ENCODE results near the gene CHCHD3. TPM values are rescaled to one million over a fixed set of nuclear protein-coding genes. Genes with fewer than 3 reads are reported as not detected.

CHCHD3 gene
- total RNA-seq, 2 donors from 2014 or later, result 43.4 to 54.8 TPM

- Mint-ChIP-seq H3K27ac (no peak overlapping the region), H3K36me3 (peaks cover 20 to 29% of the 10 kb centered on the region in 2 donors), H3K9me3 (peaks cover 0 to 12% of the 10 kb centered on the region in 2 donors)
- DNase-seq (ENCODE audit: low spot score in 2 of 2), result no peak
- no peak for ATAC-seq
Observed at GRCh38 chr7:132861424-132861823, 220.5 kb downstream of the CHCHD3 start.

GRCh38 chr7:132859199-132859598 is 222.7 kb downstream of the CHCHD3 start:
- DNase-seq (ENCODE audit: low spot score in 2 of 2) (no peak), ATAC-seq (no peak)
- peaks cover 11 to 13% of the 10 kb centered on the region in 2 donors for H3K36me3 Mint-ChIP-seq
- peaks cover 0 to 4% of the 10 kb centered on the region in 2 donors for H3K9me3 Mint-ChIP-seq
- no peak overlapping the region for H3K27ac Mint-ChIP-seq

GRCh38 chr7:132858760-132859159 is 223.1 kb downstream of the CHCHD3 start:
- no peak for ATAC-seq
- Mint-ChIP-seq H3K27ac (no peak overlapping the region), H3K36me3 (peaks cover 6 to 9% of the 10 kb centered on the region in 2 donors), H3K9me3 (no peaks in the 10 kb centered on the region)
- no peak for DNase-seq (ENCODE audit: low spot score in 2 of 2)

GRCh38 chr7:132858251-132858650 is 223.6 kb downstream of the CHCHD3 start:
- H3K36me3 Mint-ChIP-seq, result peaks cover 4 to 7% of the 10 kb centered on the region in 2 donors
- no peak for DNase-seq (ENCODE audit: low spot score in 2 of 2)
- no peak overlapping the region for H3K27ac Mint-ChIP-seq
- no peaks in the 10 kb centered on the region for H3K9me3 Mint-ChIP-seq
- no peak for ATAC-seq

GRCh38 chr7:132857703-132858102 is 224.2 kb downstream of the CHCHD3 start:
- no peaks in the 10 kb centered on the region for H3K9me3 Mint-ChIP-seq
- peaks cover 0 to 2% of the 10 kb centered on the region in 2 donors for H3K36me3 Mint-ChIP-seq
- H3K27ac Mint-ChIP-seq, result no peak overlapping the region
- DNase-seq (ENCODE audit: low spot score in 2 of 2) (no peak), ATAC-seq (no peak)

GRCh38 chr7:132857031-132857430 is 224.9 kb downstream of the CHCHD3 start:
- H3K27ac Mint-ChIP-seq, result no peak overlapping the region
- ATAC-seq (no peak), DNase-seq (ENCODE audit: low spot score in 2 of 2) (no peak)
- no peaks in the 10 kb centered on the region for H3K9me3 Mint-ChIP-seq
- H3K36me3 Mint-ChIP-seq, result peaks cover 0 to 7% of the 10 kb centered on the region in 2 donors

- no peaks in the 10 kb centered on the region for H3K9me3 Mint-ChIP-seq
- DNase-seq (ENCODE audit: low spot score in 2 of 2) (no peak), ATAC-seq (no peak)
- no peak overlapping the region for H3K27ac Mint-ChIP-seq
- H3K36me3 Mint-ChIP-seq, result peaks cover 0 to 8% of the 10 kb centered on the region in 2 donors
Observed at GRCh38 chr7:132856416-132856815, 225.5 kb downstream of the CHCHD3 start.

- ATAC-seq, result no peak
- no peak for DNase-seq (ENCODE audit: low spot score in 2 of 2)
- H3K36me3 Mint-ChIP-seq, result peaks cover 0 to 8% of the 10 kb centered on the region in 2 donors
- no peak overlapping the region for H3K27ac Mint-ChIP-seq
- no peaks in the 10 kb centered on the region for H3K9me3 Mint-ChIP-seq
Observed at GRCh38 chr7:132855901-132856300, 226.0 kb downstream of the CHCHD3 start.

- no peak overlapping the region for H3K27ac Mint-ChIP-seq
- no peak for ATAC-seq
Observed at GRCh38 chr7:132854238-132854637, 227.7 kb downstream of the CHCHD3 start.

GRCh38 chr7:132847376-132847775 is 234.5 kb downstream of the CHCHD3 start:
- peaks cover 0 to 8% of the 10 kb centered on the region in 2 donors for H3K36me3 Mint-ChIP-seq
- DNase-seq (ENCODE audit: low spot score in 2 of 2), result no peak
- no peak overlapping the region for H3K27ac Mint-ChIP-seq
- H3K9me3 Mint-ChIP-seq, result no peaks in the 10 kb centered on the region
- ATAC-seq, result no peak

More at GRCh38 chr7:132854238-132854637, 227.7 kb downstream of the CHCHD3 start:
- DNase-seq (ENCODE audit: low spot score in 2 of 2), result no peak
- H3K36me3 Mint-ChIP-seq, result peaks cover 0 to 8% of the 10 kb centered on the region in 2 donors
- H3K9me3 Mint-ChIP-seq, result no peaks in the 10 kb centered on the region

GRCh38 chr7:132846086-132846485 is 235.8 kb downstream of the CHCHD3 start:
- peaks cover 6 to 12% of the 10 kb centered on the region in 2 donors for H3K36me3 Mint-ChIP-seq
- no peak overlapping the region for H3K27ac Mint-ChIP-seq
- ATAC-seq (no peak), DNase-seq (ENCODE audit: low spot score in 2 of 2) (no peak)
- no peaks in the 10 kb centered on the region for H3K9me3 Mint-ChIP-seq

GRCh38 chr7:132842478-132842877 is 239.4 kb downstream of the CHCHD3 start:
- H3K27ac Mint-ChIP-seq, result no peak overlapping the region
- no peak for DNase-seq (ENCODE audit: low spot score in 2 of 2)
- no peak for ATAC-seq
- peaks cover 8 to 15% of the 10 kb centered on the region in 2 donors for H3K36me3 Mint-ChIP-seq
- no peaks in the 10 kb centered on the region for H3K9me3 Mint-ChIP-seq

GRCh38 chr7:132840199-132840598 is 241.7 kb downstream of the CHCHD3 start:
- DNase-seq (ENCODE audit: low spot score in 2 of 2) (no peak), ATAC-seq (no peak)
- Mint-ChIP-seq H3K36me3 (peaks cover 17 to 31% of the 10 kb centered on the region in 2 donors), H3K9me3 (peaks cover 0 to 7% of the 10 kb centered on the region in 2 donors), H3K27ac (no peak overlapping the region)

GRCh38 chr7:132838313-132838712 is 243.6 kb downstream of the CHCHD3 start:
- ATAC-seq (no peak), DNase-seq (ENCODE audit: low spot score in 2 of 2) (no peak)
- H3K36me3 Mint-ChIP-seq, result peaks cover 17 to 31% of the 10 kb centered on the region in 2 donors
- no peak overlapping the region for H3K27ac Mint-ChIP-seq
- peaks cover 0 to 7% of the 10 kb centered on the region in 2 donors for H3K9me3 Mint-ChIP-seq

- ATAC-seq, result no peak
- H3K9me3 Mint-ChIP-seq, result peaks cover 0 to 7% of the 10 kb centered on the region in 2 donors
- DNase-seq (ENCODE audit: low spot score in 2 of 2), result no peak
- H3K27ac Mint-ChIP-seq, result no peak overlapping the region
- peaks cover 17 to 28% of the 10 kb centered on the region in 2 donors for H3K36me3 Mint-ChIP-seq
Observed at GRCh38 chr7:132837529-132837928, 244.4 kb downstream of the CHCHD3 start.

GRCh38 chr7:132836746-132837145 is 245.1 kb downstream of the CHCHD3 start:
- DNase-seq (ENCODE audit: low spot score in 2 of 2), result no peak
- H3K27ac Mint-ChIP-seq, result no peak overlapping the region
- peaks cover 0 to 7% of the 10 kb centered on the region in 2 donors for H3K9me3 Mint-ChIP-seq
- H3K36me3 Mint-ChIP-seq, result peaks cover 17 to 25% of the 10 kb centered on the region in 2 donors
- no peak for ATAC-seq

- no peak for DNase-seq (ENCODE audit: low spot score in 2 of 2)
- ATAC-seq, result no peak
- Mint-ChIP-seq H3K36me3 (peaks cover 12 to 24% of the 10 kb centered on the region in 2 donors), H3K9me3 (peaks cover 0 to 5% of the 10 kb centered on the region in 2 donors), H3K27ac (no peak overlapping the region)
Observed at GRCh38 chr7:132830941-132831340, 250.9 kb downstream of the CHCHD3 start.

GRCh38 chr7:132828502-132828901 is 253.4 kb downstream of the CHCHD3 start:
- Mint-ChIP-seq H3K36me3 (peaks cover 17 to 34% of the 10 kb centered on the region in 2 donors), H3K9me3 (peaks cover 0 to 5% of the 10 kb centered on the region in 2 donors), H3K27ac (no peak overlapping the region)
- ATAC-seq (no peak), DNase-seq (ENCODE audit: low spot score in 2 of 2) (no peak)
